ENCODE data around the gene GALNTL6.

GRCh38 chr4:172721659-172722058, 908.5 kb downstream of the GALNTL6 start:
- no peak for TF ChIP-seq CTCF (optimal IDR thresholded peaks at IDR 0.05 in 1 of 3, IDR thresholded peaks at IDR 0.05 in 1 of 3, conservative IDR thresholded peaks at IDR 0.05 in 1 of 3; ENCODE audit: extremely low read depth in 1 of 3, insufficient read depth in 2 of 3, low read length in 3 of 3)
- no peak for TF ChIP-seq EZH2 (IDR thresholded peaks at IDR 0.05; ENCODE audit: low read length)

Measured in keratinocyte (primary cell).